Left hindlimb (tissue), 1 donor: ENCODE measurements around the gene SLC36A2.

Experiments
- DNase-seq: peaks from one replicate; pipeline ENCODE4 v3.0.0-alpha.2; 2018

SLC36A2 gene

DNA sequence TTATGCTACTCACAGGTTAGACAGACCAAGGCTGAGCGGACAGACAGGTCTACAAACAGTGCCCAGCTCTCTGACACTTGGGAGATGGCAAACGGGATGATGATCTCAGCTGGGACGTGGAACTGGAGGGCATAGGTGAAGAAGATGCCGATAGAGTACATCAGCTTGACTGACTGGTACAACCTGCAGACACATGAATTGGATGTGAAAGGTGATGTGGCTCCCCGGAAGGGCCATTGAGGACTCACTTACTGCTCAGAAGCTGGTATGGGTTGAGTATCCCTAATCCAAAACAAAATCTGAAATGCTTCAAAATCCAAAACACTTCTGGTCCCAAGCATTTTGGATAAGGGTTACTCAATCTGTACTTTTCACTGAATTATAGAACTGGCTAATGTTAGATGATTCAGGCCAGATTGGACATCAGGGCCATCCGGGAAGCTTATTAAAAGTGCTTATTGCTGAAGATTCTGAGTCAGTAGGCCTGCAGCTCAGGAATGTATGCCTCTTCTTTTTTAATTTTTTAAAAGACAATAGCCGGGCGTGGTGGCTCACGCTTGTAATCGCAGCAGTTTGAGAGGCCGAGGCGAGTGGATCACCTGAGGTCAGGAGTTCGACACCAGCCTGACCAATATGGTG, 66.2 kb downstream of the SLC36A2 start:
- no peak for DNase-seq

DNA sequence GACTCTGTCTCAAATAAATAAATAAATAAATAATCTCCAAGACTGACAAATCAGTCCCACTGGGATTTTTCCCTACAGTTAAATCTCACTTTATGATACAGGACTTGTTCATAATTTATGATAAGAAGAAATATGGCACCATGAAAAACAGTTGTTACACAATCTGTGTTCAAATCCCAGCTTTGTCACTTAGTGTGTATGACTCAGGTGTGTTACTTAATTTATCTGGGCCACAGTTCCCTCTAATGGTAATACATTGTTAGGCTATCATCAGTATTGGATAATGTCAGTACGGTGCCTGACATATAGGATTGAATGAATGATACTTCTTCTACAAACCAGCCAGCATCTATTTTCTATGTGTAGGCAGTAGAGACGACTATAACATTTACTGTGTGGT, 66.9 kb downstream of the SLC36A2 start:
- DNase-seq: no peak

DNA sequence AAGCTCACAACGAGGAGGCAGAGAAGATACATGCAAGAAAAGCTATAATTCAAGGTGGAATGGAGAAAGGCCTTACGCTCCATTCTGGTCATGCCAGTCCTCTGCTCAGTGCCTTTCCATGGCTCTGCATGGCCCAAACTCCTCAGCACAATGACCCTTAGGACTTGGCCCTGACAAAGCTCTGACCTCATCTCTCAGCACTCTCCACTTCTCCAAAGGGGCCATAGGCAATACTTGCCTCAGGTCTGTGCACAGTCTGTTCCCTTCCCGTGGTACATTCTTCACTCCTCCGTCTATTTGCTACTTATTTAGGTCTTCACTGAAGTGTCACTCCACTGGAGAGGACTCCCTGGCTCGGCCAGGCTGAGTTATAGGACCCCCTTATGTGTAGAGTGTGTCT, 68.5 kb downstream of the SLC36A2 start:
- DNase-seq: no peak

DNA sequence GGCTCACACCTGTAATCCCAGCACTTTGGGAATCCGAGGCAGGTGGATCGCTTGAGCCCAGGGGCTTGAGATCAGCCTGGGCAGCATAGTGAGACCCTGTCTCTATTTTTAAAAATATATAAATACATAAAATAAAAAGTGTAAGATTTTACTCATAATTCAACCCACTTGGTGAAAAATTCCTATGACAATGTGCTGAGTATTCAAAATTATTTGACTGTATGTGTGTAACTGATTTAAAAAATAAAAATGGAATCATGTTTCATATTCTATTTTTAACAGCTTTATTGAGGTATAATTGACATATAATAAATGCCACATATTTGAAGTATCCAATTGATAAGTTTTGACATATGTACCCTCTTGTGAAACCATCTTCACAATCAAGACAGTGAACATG, 71.6 kb downstream of the SLC36A2 start:
- no peak for DNase-seq

DNA sequence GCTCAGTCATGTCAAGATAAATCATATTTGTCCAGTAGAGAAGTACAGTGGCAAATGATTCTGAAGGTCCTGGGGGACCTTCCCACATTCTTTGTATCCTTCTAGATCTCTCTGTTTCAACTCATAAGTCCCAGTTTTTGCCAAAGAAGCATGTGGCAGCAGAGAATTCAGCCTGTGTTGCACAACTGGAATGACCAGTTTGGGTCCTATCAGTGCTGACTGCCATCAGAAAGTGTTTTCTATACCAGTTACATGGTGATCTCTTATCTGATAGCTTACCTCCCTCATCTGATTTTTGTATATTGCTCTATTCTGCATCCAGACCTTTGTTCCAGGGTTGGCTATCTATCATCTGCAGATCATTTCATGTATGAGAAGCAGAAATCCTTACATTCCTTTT, 72.7 kb downstream of the SLC36A2 start:
- no peak for DNase-seq

DNA sequence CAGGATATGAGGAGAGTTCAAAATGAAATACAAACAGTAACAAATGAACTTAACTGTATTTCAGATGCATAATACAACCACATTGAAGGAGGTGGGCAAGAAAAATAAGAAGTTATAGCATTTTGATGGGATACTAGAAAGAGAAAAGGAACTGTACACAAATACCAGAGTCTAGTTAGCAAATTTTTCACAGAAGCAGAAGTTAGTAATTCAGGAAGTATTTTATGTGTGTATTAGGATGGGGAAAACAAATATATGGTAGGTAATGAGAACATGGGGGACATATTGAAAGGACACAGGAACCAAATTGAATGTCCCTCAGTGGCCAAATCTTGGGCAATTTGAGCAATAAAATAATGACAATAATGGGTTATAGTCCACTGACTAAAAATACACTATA, 76.0 kb downstream of the SLC36A2 start:
- DNase-seq: no peak

DNA sequence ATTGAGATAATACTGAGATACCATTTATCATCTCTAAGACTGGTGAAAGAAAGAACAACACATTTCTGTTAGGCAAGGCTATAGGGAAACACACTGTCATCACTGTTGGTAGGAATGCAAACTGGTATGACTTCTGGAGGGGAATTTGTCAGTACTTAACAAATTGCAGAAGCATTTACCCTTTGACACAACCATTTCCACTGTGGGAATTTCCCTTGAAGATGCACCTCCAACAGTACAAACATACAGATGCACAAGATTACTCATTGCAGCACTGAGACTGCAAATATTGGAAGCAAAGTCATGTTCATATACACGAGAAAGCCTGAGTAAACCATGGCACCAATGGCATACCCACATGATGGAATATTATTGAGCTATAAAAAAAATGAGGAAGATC, 76.8 kb downstream of the SLC36A2 start:
- no peak for DNase-seq

DNA sequence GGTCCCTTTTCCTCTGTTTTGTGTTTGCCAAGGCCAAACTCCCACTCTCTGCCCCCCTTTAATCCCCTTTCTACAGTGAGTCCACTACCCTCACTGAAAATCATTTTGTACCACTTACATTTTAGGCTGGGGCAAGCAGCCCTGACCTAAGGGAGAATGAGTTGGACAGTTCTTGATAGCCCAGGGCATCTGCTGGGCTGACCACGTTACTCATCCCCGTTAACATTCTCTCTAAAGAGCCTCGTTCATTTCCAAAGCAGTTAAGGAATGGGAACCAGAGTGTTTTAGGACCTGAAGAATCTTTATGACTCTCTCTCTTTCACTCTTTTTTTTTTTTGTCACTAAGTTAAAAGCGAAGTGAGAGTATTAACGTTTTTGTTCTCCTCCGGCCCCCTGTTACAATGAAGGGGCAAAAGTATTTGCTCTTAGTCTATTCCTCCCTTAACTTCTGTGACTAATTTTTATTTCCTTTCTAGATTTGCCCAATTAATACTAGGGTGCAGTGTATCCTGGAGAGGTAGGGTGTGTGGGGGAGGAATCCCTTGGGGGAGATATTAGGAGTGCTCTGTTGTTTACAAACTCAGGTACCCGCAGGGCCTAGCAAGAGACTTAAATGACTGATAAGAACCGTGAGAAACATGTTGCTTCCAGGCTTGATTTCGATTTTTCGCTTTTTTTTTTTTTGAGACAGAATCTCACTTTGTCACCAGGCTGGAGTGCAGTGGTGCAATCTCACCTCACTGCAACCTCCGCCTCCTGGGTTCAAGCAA, 79.7 kb downstream of the SLC36A2 start:
- DNase-seq: no peak
